Middle frontal gyrus (tissue), 1 donor: Measurements from ENCODE around the gene MFSD12.
"Not testable (repeated sequence)": the region's sequence is repeated elsewhere in the genome, so short reads cannot be mapped to it uniquely, and the experiment has no call there.

Experiments used
- DNase-seq: peaks from one replicate; pipeline ENCODE4 v3.0.0-alpha.2; 2015; ENCODE audit warnings: low spot score; ENCODE audit errors: extremely low spot score

MFSD12 gene

GRCh38 chr19:3537438-3538240 lies 19.7 kb downstream of the MFSD12 start:
- DNase-seq = no peak

DNA sequence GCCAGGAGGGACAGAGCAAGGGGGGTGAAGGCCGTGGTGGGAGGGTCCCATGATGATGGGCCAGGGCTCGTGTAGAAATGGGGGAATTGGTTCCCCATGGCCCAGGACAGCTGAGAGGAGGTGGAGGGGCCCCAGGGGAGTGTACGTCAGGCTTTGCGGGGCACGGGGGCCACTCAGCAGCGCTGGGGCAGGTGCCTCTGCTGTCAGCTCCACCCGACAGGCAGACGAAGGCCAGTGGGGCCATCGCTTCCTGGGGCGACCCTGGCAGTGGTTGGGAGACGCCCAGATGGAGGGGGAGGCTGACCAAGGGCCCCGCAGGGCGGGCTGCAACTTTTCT lies 20.3 kb downstream of the MFSD12 start:
- DNase-seq = no peak

DNA sequence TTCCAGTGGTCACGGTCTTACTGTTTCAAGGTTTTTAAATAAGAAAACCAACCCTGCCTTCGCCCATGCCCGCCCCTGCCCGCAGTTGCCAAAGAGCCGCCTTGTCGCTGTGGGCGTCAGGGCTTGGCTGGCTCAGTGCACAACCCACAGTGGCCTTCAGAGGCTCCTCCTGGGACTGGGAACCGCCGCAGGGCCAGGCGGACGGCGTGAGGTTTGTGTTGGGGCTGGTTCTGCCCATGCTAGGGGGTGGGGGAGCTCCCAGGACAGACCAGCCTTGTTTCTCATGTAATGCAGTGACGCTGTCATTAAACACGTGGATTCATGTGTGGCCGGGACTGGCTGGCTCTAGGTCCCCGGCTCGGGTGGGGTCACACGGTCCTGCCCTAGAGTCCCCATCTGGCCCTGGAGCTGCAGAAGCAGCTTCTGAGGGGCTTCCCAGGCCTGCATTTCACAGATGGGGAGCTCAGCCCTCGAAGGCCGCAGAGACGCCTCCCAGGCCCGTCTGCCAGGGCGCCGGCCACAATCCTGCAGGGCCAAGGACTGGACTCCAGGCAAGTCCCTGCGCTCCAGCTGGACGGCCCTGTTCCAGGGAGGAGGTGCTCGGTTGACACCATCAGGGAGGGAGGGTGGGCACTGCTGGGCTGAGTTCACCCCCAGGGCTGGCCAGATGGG lies 20.8 kb downstream of the MFSD12 start:
- DNase-seq = peak; percentile 54

DNA sequence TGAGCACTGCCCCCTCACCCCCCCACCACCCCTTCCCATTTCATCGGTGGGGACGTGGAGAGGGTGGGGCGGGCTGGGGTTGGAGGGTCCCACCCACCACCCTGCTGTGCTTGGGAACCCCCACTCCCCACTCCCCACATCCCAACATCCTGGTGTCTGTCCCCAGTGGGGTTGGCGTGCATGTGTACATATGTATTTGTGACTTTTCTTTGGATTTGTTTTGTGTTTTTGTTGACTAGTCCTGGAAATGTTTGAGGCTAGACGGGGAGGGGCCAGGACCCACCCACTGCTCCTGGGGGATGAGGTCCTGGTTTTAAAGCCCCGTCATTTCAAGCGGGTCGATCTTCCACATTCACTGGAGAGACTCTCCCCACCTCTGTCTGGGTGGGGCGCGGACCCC lies 21.4 kb downstream of the MFSD12 start:
- no peak for DNase-seq

- no peak for DNase-seq
These were observed 21.8 kb downstream of the MFSD12 start for GRCh38 chr19:3535563-3535965.

GRCh38 chr19:3535235-3535535 lies 22.2 kb downstream of the MFSD12 start:
- no peak for DNase-seq

- DNase-seq = no peak
These were observed 22.8 kb downstream of the MFSD12 start for GRCh38 chr19:3534375-3535234.

DNA sequence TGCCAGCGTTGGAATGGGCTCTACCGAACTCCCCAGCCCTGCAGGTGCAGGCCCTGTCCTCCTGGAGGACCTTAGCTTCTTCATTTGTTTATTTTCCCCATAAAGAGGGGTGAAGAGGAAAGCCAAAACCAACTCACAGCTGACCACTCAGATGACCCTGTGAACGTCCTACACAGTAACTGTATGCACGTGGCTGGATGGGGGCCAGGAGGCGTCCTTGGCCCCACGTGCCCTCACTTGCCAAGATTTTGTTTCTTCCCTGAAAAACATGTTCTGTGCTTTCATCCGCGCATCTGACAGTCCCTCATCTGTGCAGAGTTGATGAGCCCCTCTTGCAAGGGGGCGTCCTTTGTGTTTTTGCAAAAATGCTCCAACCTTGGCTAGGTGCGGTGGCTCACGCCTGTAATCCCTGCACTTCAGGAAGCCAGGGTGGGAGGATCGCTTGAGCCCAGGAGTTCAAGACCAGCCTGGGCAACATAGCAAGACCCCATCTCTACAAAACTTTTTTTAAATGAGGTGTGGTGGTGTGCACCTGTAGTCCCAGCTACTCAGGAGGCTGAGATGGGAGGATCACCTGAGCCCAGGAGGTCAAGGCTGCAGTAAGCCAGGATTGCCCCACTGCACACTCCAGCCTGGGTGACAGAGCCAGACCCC lies 23.7 kb downstream of the MFSD12 start:
- no peak for DNase-seq

DNA sequence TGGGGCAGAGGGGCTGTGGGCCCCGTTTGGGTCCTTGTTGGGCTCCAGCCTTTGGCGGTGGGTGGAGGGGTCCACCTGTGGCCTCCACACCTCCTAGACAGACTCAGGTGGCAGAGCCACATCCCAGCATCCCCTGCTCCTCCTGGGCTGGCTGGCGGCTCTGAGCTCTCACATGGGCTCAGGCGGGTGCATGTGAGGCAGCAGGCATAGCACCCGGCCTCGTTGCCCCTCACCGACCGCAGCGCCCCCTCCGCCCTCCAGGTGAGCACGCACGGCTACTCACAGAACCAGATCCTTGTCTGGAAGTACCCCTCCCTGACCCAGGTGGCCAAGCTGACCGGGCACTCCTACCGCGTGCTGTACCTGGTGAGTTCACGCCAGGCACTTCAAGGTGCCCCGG lies 24.4 kb downstream of the MFSD12 start:
- DNase-seq = no peak

- DNase-seq = no peak
These were observed 25.1 kb downstream of the MFSD12 start for GRCh38 chr19:3532154-3532786.

- no peak for DNase-seq
These were observed 25.7 kb downstream of the MFSD12 start for GRCh38 chr19:3531716-3532115.

DNA sequence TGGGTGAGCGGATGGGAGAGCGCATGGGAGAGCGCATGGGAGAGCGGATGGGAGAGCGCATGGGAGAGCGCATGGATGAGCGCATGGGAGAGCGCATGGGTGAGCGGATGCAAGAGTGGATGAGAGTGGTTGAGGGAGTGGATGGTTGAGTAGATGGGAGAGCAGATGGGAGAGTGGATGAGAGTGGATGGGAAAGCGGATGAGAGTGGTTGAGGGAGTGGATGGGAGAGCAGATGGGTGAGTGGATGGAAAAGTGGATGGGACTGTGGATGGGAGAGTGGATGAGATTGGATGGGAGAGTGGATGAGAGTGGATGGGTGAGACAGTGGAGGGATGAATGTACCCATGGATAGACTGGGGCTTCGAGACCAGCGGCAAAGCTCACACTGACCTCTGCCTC lies 27.0 kb downstream of the MFSD12 start:
- DNase-seq = no peak

- not testable (repeated sequence) for DNase-seq
These were observed 28.1 kb downstream of the MFSD12 start for GRCh38 chr19:3529299-3529698.

GRCh38 chr19:3528539-3529211 lies 28.7 kb downstream of the MFSD12 start:
- no peak for DNase-seq

- DNase-seq = no peak
These were observed 29.3 kb downstream of the MFSD12 start for GRCh38 chr19:3528080-3528479.

DNA sequence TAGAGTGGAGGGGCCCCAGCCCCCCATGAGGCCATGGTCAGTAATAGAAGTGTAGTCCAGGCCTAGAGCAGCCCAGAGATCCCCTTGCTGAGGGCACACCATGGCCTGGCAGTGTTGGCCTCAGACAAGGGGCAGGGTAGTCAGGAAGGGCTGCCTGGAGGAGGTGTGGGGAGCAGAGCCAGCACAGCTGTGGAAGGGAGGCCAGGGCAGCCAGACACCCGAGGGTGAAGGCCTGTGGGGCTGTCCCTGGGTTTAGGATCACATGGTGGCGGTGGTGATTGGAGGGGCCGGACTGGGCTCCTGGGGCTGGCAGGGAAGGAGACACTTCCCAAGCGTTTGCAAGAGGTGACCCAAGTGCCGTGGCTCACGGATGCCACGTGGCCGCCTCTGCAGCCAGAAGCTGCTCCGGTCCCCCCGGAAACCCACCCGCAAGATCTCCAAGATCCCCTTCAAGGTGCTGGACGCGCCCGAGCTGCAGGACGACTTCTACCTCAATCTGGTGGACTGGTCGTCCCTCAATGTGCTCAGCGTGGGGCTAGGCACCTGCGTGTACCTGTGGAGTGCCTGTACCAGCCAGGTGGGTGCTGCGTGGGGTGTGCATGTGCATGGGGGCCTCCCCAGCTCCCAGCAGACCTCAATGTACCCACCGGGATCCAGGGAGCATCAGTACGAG lies 30.0 kb downstream of the MFSD12 start:
- DNase-seq = no peak

GRCh38 chr19:3526507-3527237 lies 30.7 kb downstream of the MFSD12 start:
- DNase-seq = no peak

GRCh38 chr19:3524904-3525451 lies 32.4 kb downstream of the MFSD12 start:
- DNase-seq = no peak
